WTC11 (cell line): ENCODE results near the gene CALY. TPM values are rescaled to one million over a fixed set of nuclear protein-coding genes. Genes with fewer than 3 reads are reported as not detected.

ENCODE experiments used
- ATAC-seq: fragments of 200-7000 bp; cut with Tn5 transposase; 2 replicates; pipeline ENCODE4 v1.10.0; 2021; ENCODE audit warnings: mild to moderate bottlenecking, moderate library complexity
- CTCF ChIA-PET: fragments of 300-600 bp; sonication (Branson Sonifier 250); formaldehyde crosslinking; loops from one replicate; lab custom pipeline; 2021; ENCODE audit warnings: antibody characterized with exemption; lab: Charles Lee
- POLR2A ChIA-PET: fragments of 350-600 bp; sonication (Branson Sonifier 250); formaldehyde crosslinking; loops from one replicate; lab custom pipeline; 2021; ENCODE audit warnings: antibody characterized with exemption; lab: Charles Lee
- DNase-seq: peaks from one replicate; pipeline ENCODE4 v3.0.0; 2021; ENCODE audit warnings: low spot score
- H3K27ac Mint-ChIP-seq: 2 replicates; pipeline ENCODE4 v1.8.0; 2021; ENCODE audit warnings: mixed read lengths
- H3K27me3 Mint-ChIP-seq: 2 replicates; pipeline ENCODE4 v1.8.0; 2021; ENCODE audit warnings: low read depth, mild to moderate bottlenecking, moderate library complexity, mixed read lengths
- H3K36me3 Mint-ChIP-seq: 2 replicates; pipeline ENCODE4 v1.8.0; 2021; ENCODE audit warnings: mixed read lengths
- H3K4me1 Mint-ChIP-seq: 2 replicates; pipeline ENCODE4 v1.8.0; 2022; ENCODE audit warnings: mixed read lengths
- H3K4me3 Mint-ChIP-seq: 2 replicates; pipeline ENCODE4 v1.8.0; 2021; ENCODE audit warnings: mild to moderate bottlenecking, moderate library complexity, mixed read lengths
- H3K9me3 Mint-ChIP-seq: 2 replicates; pipeline ENCODE4 v1.8.0; 2021; ENCODE audit warnings: mixed read lengths
- KAT7 ChIP-seq: sonication (generic); formaldehyde crosslinking; IDR thresholded peaks from 2 replicates; pipeline ENCODE4 v1.8.1; 2023; ENCODE audit warnings: missing genetic modification reagents, mild to moderate bottlenecking, borderline replicate concordance
- MYBL2 ChIP-seq: sonication (generic); formaldehyde crosslinking; IDR thresholded peaks from 2 replicates; pipeline ENCODE4 v1.8.1; 2023; ENCODE audit warnings: mild to moderate bottlenecking, moderate library complexity, missing genetic modification reagents
- RELA ChIP-seq: sonication (generic); formaldehyde crosslinking; IDR thresholded peaks from 2 replicates; pipeline ENCODE4 v1.8.1; 2022; ENCODE audit warnings: missing genetic modification reagents, mild to moderate bottlenecking, borderline replicate concordance
- SMAD4 ChIP-seq: sonication (generic); formaldehyde crosslinking; IDR thresholded peaks from 2 replicates; pipeline ENCODE4 v1.8.0; 2022; ENCODE audit warnings: mild to moderate bottlenecking, missing genetic modification reagents
- SOX15 ChIP-seq: fragments of 250-450 bp; sonication (Bioruptor Pico); IDR thresholded peaks from 2 replicates; pipeline ENCODE4 v1.9.0; 2021; ENCODE audit warnings: mild to moderate bottlenecking
- ZBTB21 ChIP-seq: sonication (generic); formaldehyde crosslinking; IDR thresholded peaks from 2 replicates; pipeline ENCODE4 v1.8.1; 2023; ENCODE audit warnings: mild to moderate bottlenecking, missing genetic modification reagents, borderline replicate concordance
- ZNF219 ChIP-seq: sonication (generic); formaldehyde crosslinking; IDR thresholded peaks from 2 replicates; pipeline ENCODE4 v1.8.0; 2023; ENCODE audit warnings: missing genetic modification reagents, mild to moderate bottlenecking, borderline replicate concordance
- ZNF671 ChIP-seq: fragments of 250-450 bp; sonication (Bioruptor Pico); IDR thresholded peaks from 2 replicates; pipeline ENCODE4 v1.8.0; 2021; ENCODE audit warnings: mild to moderate bottlenecking
- total RNA-seq: library from RNA; stranded (reverse); gene quantifications from 3 replicates; pipeline ENCODE4 v1.2.3, GENCODE V29; 2021
- TF ChIP-seq, protein P1 (sequence below): sonication (generic); formaldehyde crosslinking; IDR thresholded peaks from 2 replicates; pipeline ENCODE4 v1.8.1; 2022; ENCODE audit warnings: mild to moderate bottlenecking, moderate library complexity, missing genetic modification reagents
- TF ChIP-seq, protein P2 (sequence below): sonication (generic); formaldehyde crosslinking; IDR thresholded peaks from 2 replicates; pipeline ENCODE4 v1.8.1; 2023; ENCODE audit warnings: mild to moderate bottlenecking, missing genetic modification reagents
- TF ChIP-seq, protein P3 (sequence below): sonication (generic); formaldehyde crosslinking; IDR thresholded peaks from 2 replicates; pipeline ENCODE4 v1.8.1; 2023; ENCODE audit warnings: mild to moderate bottlenecking, moderate library complexity, missing genetic modification reagents
- TF ChIP-seq, protein P4 (sequence below): sonication (generic); formaldehyde crosslinking; IDR thresholded peaks from 2 replicates; pipeline ENCODE4 v1.8.1; 2023; ENCODE audit warnings: mild to moderate bottlenecking, missing genetic modification reagents, moderate library complexity
- TF ChIP-seq, protein P5 (sequence below): sonication (generic); formaldehyde crosslinking; IDR thresholded peaks from 2 replicates; pipeline ENCODE4 v1.8.1; 2023; ENCODE audit warnings: mild to moderate bottlenecking, missing genetic modification reagents, borderline replicate concordance
- TF ChIP-seq, protein P6 (sequence below): sonication (generic); formaldehyde crosslinking; IDR thresholded peaks from 2 replicates; pipeline ENCODE4 v1.8.1; 2022; ENCODE audit warnings: low read depth, mild to moderate bottlenecking, moderate library complexity, missing genetic modification reagents, borderline replicate concordance
- TF ChIP-seq, protein P7 (sequence below): sonication (generic); formaldehyde crosslinking; conservative IDR thresholded peaks from 2 replicates; pipeline ENCODE4 v1.8.1; 2023; ENCODE audit warnings: mild to moderate bottlenecking, low read depth, missing genetic modification reagents, moderate library complexity

CALY gene
- total RNA-seq, 1 experiment from 2014 or later: 0.63 TPM

DNA sequence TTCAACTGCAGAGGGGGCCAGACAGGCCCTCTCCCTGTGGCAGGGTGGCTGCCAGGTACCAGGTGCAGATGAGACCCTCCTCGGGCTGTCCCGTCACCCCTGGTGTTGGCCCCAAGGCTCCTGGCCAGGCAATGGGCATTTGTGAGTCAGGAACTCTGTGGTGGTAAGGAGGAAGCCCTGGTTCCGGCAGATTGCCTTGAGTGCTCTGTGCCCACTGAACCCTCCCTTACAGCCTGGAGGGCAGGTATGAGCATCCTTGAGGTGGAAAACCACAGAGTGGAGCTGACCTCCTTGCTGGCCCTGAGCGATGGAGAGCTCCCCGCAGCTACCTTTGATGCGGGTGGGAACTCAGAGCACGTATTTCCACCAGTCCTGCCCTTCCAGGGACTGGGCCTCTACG lies 44.3 kb upstream of the CALY start:
- ChIA-PET POLR2A (no interaction called here), CTCF (no interaction called here)
- TF ChIP-seq, protein P1, sequence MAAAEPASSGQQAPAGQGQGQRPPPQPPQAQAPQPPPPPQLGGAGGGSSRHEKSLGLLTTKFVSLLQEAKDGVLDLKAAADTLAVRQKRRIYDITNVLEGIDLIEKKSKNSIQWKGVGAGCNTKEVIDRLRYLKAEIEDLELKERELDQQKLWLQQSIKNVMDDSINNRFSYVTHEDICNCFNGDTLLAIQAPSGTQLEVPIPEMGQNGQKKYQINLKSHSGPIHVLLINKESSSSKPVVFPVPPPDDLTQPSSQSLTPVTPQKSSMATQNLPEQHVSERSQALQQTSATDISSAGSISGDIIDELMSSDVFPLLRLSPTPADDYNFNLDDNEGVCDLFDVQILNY (CRISPR knock-in tag): no peak
- TF ChIP-seq MYBL2 (no peak), SOX15 (CRISPR knock-in tag) (no peak), SMAD4 (CRISPR knock-in tag) (no peak), RELA (CRISPR knock-in tag) (no peak), ZBTB21 (CRISPR knock-in tag) (no peak), KAT7 (no peak), ZNF219 (CRISPR knock-in tag) (no peak), ZNF671 (CRISPR knock-in tag) (no peak)
- TF ChIP-seq, protein P2, sequence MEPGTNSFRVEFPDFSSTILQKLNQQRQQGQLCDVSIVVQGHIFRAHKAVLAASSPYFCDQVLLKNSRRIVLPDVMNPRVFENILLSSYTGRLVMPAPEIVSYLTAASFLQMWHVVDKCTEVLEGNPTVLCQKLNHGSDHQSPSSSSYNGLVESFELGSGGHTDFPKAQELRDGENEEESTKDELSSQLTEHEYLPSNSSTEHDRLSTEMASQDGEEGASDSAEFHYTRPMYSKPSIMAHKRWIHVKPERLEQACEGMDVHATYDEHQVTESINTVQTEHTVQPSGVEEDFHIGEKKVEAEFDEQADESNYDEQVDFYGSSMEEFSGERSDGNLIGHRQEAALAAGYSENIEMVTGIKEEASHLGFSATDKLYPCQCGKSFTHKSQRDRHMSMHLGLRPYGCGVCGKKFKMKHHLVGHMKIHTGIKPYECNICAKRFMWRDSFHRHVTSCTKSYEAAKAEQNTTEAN (CRISPR knock-in tag): no peak
- TF ChIP-seq, protein P3, sequence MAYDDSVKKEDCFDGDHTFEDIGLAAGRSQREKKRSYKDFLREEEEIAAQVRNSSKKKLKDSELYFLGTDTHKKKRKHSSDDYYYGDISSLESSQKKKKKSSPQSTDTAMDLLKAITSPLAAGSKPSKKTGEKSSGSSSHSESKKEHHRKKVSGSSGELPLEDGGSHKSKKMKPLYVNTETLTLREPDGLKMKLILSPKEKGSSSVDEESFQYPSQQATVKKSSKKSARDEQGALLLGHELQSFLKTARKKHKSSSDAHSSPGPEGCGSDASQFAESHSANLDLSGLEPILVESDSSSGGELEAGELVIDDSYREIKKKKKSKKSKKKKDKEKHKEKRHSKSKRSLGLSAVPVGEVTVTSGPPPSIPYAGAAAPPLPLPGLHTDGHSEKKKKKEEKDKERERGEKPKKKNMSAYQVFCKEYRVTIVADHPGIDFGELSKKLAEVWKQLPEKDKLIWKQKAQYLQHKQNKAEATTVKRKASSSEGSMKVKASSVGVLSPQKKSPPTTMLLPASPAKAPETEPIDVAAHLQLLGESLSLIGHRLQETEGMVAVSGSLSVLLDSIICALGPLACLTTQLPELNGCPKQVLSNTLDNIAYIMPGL: no peak
- TF ChIP-seq, protein P4, sequence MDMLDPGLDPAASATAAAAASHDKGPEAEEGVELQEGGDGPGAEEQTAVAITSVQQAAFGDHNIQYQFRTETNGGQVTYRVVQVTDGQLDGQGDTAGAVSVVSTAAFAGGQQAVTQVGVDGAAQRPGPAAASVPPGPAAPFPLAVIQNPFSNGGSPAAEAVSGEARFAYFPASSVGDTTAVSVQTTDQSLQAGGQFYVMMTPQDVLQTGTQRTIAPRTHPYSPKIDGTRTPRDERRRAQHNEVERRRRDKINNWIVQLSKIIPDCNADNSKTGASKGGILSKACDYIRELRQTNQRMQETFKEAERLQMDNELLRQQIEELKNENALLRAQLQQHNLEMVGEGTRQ (CRISPR knock-in tag): no peak
- TF ChIP-seq, protein P5, sequence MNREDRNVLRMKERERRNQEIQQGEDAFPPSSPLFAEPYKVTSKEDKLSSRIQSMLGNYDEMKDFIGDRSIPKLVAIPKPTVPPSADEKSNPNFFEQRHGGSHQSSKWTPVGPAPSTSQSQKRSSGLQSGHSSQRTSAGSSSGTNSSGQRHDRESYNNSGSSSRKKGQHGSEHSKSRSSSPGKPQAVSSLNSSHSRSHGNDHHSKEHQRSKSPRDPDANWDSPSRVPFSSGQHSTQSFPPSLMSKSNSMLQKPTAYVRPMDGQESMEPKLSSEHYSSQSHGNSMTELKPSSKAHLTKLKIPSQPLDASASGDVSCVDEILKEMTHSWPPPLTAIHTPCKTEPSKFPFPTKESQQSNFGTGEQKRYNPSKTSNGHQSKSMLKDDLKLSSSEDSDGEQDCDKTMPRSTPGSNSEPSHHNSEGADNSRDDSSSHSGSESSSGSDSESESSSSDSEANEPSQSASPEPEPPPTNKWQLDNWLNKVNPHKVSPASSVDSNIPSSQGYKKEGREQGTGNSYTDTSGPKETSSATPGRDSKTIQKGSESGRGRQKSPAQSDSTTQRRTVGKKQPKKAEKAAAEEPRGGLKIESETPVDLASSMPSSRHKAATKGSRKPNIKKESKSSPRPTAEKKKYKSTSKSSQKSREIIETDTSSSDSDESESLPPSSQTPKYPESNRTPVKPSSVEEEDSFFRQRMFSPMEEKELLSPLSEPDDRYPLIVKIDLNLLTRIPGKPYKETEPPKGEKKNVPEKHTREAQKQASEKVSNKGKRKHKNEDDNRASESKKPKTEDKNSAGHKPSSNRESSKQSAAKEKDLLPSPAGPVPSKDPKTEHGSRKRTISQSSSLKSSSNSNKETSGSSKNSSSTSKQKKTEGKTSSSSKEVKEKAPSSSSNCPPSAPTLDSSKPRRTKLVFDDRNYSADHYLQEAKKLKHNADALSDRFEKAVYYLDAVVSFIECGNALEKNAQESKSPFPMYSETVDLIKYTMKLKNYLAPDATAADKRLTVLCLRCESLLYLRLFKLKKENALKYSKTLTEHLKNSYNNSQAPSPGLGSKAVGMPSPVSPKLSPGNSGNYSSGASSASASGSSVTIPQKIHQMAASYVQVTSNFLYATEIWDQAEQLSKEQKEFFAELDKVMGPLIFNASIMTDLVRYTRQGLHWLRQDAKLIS (CRISPR knock-in tag): no peak
- TF ChIP-seq, protein P6, sequence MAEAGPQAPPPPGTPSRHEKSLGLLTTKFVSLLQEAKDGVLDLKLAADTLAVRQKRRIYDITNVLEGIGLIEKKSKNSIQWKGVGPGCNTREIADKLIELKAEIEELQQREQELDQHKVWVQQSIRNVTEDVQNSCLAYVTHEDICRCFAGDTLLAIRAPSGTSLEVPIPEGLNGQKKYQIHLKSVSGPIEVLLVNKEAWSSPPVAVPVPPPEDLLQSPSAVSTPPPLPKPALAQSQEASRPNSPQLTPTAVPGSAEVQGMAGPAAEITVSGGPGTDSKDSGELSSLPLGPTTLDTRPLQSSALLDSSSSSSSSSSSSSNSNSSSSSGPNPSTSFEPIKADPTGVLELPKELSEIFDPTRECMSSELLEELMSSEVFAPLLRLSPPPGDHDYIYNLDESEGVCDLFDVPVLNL (CRISPR knock-in tag): no peak
- TF ChIP-seq, protein P7, sequence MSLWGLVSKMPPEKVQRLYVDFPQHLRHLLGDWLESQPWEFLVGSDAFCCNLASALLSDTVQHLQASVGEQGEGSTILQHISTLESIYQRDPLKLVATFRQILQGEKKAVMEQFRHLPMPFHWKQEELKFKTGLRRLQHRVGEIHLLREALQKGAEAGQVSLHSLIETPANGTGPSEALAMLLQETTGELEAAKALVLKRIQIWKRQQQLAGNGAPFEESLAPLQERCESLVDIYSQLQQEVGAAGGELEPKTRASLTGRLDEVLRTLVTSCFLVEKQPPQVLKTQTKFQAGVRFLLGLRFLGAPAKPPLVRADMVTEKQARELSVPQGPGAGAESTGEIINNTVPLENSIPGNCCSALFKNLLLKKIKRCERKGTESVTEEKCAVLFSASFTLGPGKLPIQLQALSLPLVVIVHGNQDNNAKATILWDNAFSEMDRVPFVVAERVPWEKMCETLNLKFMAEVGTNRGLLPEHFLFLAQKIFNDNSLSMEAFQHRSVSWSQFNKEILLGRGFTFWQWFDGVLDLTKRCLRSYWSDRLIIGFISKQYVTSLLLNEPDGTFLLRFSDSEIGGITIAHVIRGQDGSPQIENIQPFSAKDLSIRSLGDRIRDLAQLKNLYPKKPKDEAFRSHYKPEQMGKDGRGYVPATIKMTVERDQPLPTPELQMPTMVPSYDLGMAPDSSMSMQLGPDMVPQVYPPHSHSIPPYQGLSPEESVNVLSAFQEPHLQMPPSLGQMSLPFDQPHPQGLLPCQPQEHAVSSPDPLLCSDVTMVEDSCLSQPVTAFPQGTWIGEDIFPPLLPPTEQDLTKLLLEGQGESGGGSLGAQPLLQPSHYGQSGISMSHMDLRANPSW: no peak
- no peak overlapping the region for H3K27ac Mint-ChIP-seq
- DNase-seq (no peak), ATAC-seq (no peak)
- H3K9me3 Mint-ChIP-seq: no peaks in the 10 kb centered on the region
- peaks cover 47% of the 10 kb centered on the region for H3K27me3 Mint-ChIP-seq
- no peak overlapping the region for H3K4me3 Mint-ChIP-seq
- H3K36me3 Mint-ChIP-seq: no peaks in the 10 kb centered on the region
- no peaks in the 10 kb centered on the region for H3K4me1 Mint-ChIP-seq
